HepG2 (cell line): Measurements from ENCODE around the gene CNDP1. TPM values are rescaled to one million over a fixed set of nuclear protein-coding genes. Genes with fewer than 3 reads are reported as not detected.
A peak's percentile ranks its signal among the peaks of the same experiment; 100 is the strongest.

Experiments used
- ARID2 ChIP-seq: sonication (generic); formaldehyde crosslinking; IDR thresholded peaks from 2 replicates; pipeline ENCODE4 v1.8.1; 2022; ENCODE audit warnings: mild to moderate bottlenecking, missing genetic modification reagents, borderline replicate concordance
- ARID4A ChIP-seq: sonication (generic); formaldehyde crosslinking; IDR thresholded peaks from 2 replicates; pipeline ENCODE4 v1.5.0; 2020; ENCODE audit warnings: mild to moderate bottlenecking, missing genetic modification reagents, borderline replicate concordance
- CBX1 ChIP-seq: IDR thresholded peaks from one replicate; pipeline ENCODE4 v1.6.1; 2016; ENCODE audit warnings: antibody characterized with exemption, low read depth
- GMEB1 ChIP-seq: sonication (generic); formaldehyde crosslinking; IDR thresholded peaks from 2 replicates; pipeline ENCODE4 v1.5.1; 2020; ENCODE audit warnings: missing genetic modification reagents, mild to moderate bottlenecking, borderline replicate concordance
- GPN1 ChIP-seq: sonication (generic); formaldehyde crosslinking; IDR thresholded peaks from 2 replicates; pipeline ENCODE4 v1.5.1; 2020; ENCODE audit warnings: missing genetic modification reagents, borderline replicate concordance
- NPAS2 ChIP-seq: sonication (generic); formaldehyde crosslinking; IDR thresholded peaks from 2 replicates; pipeline ENCODE4 v1.8.0; 2022; ENCODE audit warnings: mild to moderate bottlenecking, missing genetic modification reagents, borderline replicate concordance
- PAWR ChIP-seq: sonication (generic); formaldehyde crosslinking; IDR thresholded peaks from 2 replicates; pipeline ENCODE4 v1.4.0; 2020; ENCODE audit warnings: missing genetic modification reagents, mild to moderate bottlenecking, borderline replicate concordance
- PHF21A ChIP-seq: sonication (generic); formaldehyde crosslinking; IDR thresholded peaks from 2 replicates; pipeline ENCODE4 v1.5.0; 2020; ENCODE audit warnings: mild to moderate bottlenecking, missing genetic modification reagents
- RXRB ChIP-seq: IDR thresholded peaks from 2 replicates; pipeline ENCODE4 v1.6.1; 2016; ENCODE audit warnings: borderline replicate concordance, missing genetic modification reagents, missing compliant biosample characterization
- SAP130 ChIP-seq: IDR thresholded peaks from 2 replicates; pipeline ENCODE4 v1.6.1; 2016; ENCODE audit warnings: low read depth
- SCMH1 ChIP-seq: sonication (generic); formaldehyde crosslinking; IDR thresholded peaks from 2 replicates; pipeline ENCODE4 v1.9.0; 2021; ENCODE audit warnings: missing genetic modification reagents, mild to moderate bottlenecking, borderline replicate concordance
- TBX2 ChIP-seq: sonication (generic); formaldehyde crosslinking; IDR thresholded peaks from 2 replicates; pipeline ENCODE4 v1.5.0; 2020; ENCODE audit warnings: missing genetic modification reagents, mild to moderate bottlenecking, borderline replicate concordance
- TIGD3 ChIP-seq: sonication (generic); formaldehyde crosslinking; IDR thresholded peaks from 2 replicates; pipeline ENCODE4 v1.5.1; 2020; ENCODE audit warnings: mild to moderate bottlenecking, missing genetic modification reagents, borderline replicate concordance
- ZBTB3 ChIP-seq: sonication (generic); formaldehyde crosslinking; IDR thresholded peaks from 2 replicates; pipeline ENCODE4 v1.4.0; 2020; ENCODE audit warnings: low read depth, mild to moderate bottlenecking, moderate library complexity, missing genetic modification reagents, borderline replicate concordance
- ZNF337 ChIP-seq: sonication (generic); formaldehyde crosslinking; IDR thresholded peaks from 2 replicates; pipeline ENCODE4 v1.5.1; 2020; ENCODE audit warnings: missing genetic modification reagents, low read depth, mild to moderate bottlenecking, borderline replicate concordance
- ZNF446 ChIP-seq: sonication (generic); formaldehyde crosslinking; IDR thresholded peaks from 2 replicates; pipeline ENCODE4 v1.5.0; 2020; ENCODE audit warnings: mild to moderate bottlenecking, missing genetic modification reagents
- ZNF557 ChIP-seq: sonication (generic); formaldehyde crosslinking; IDR thresholded peaks from 2 replicates; pipeline ENCODE4 v1.4.0; 2020; ENCODE audit warnings: missing genetic modification reagents
- ZNF572 ChIP-seq: sonication (generic); formaldehyde crosslinking; IDR thresholded peaks from 2 replicates; pipeline ENCODE4 v1.5.1; 2020; ENCODE audit warnings: mild to moderate bottlenecking, missing genetic modification reagents
- ZNF775 ChIP-seq: sonication (generic); formaldehyde crosslinking; IDR thresholded peaks from 2 replicates; pipeline ENCODE4 v1.4.0; 2020; ENCODE audit warnings: missing genetic modification reagents, mild to moderate bottlenecking, moderate library complexity, borderline replicate concordance
- ZNF781 ChIP-seq: sonication (generic); formaldehyde crosslinking; IDR thresholded peaks from 2 replicates; pipeline ENCODE4 v1.5.1; 2020; ENCODE audit warnings: borderline replicate concordance, mild to moderate bottlenecking, missing genetic modification reagents; ENCODE audit errors: not compliant biosample characterization
- polyA plus RNA-seq, 8 experiments: library from polyadenylated mRNA; depleted of rRNA in 3 of 8; stranded (reverse) in 7 of 8; unstranded in 1 of 8; fragments of >200 nt; fragmentation: Illumina TruSeq in 4 of 8; extraction: Trizol in 4 of 8; gene quantifications; 2 replicates each; pipeline versions ENCODE4 v1.2.1 to v1.2.3, GENCODE V29; 2011 to 2016; ENCODE audit warnings: low read depth in 4 of 8, missing spikeins in 1 of 8, mixed read lengths in 1 of 8; ENCODE audit not compliant: insufficient read depth in 1 of 8
- total RNA-seq, 5 experiments: library from RNA; depleted of rRNA; stranded (reverse); fragments of >200 nt; fragmentation: Illumina TruSeq; extraction: Trizol; gene quantifications; 2 replicates each; pipeline ENCODE4 v1.2.3, GENCODE V29; 2016; ENCODE audit warnings: low read depth in 1 of 5

Gene CNDP1
- total and polyA plus RNA-seq, 2 of the 13 experiments (the other 11 are each of a cell fraction or from before 2014, with no cell fraction given), result 0.01 TPM; not detected in 1

- TF ChIP-seq CBX1 (peak; percentile 39), PAWR (CRISPR knock-in tag) (no peak), ZNF775 (CRISPR knock-in tag) (0 out of 2 replicates have a peak, but pooled peaks have one; percentile 38), SCMH1 (no peak), TBX2 (CRISPR knock-in tag) (peak; percentile 83), ARID4A (CRISPR knock-in tag) (peak; percentile 79), GPN1 (CRISPR knock-in tag) (no peak), PHF21A (CRISPR knock-in tag) (peak; percentile 46; the same call in 1 of the 2 replicates), ZNF446 (CRISPR knock-in tag) (peak; percentile 84; the same call in 1 of the 2 replicates), ZNF572 (peak; percentile 95; the same call in 1 of the 2 replicates), ARID2 (no peak), RXRB (CRISPR knock-in tag) (no peak; the same call in 1 of the 2 replicates), NPAS2 (CRISPR knock-in tag) (0 out of 2 replicates have a peak, but pooled peaks have one; percentile 50), GMEB1 (CRISPR knock-in tag) (peak; percentile 72; the same call in 1 of the 2 replicates), ZNF557 (CRISPR knock-in tag) (no peak), SAP130 (CRISPR knock-in tag) (peak; percentile 53), ZNF337 (CRISPR knock-in tag) (peak; percentile 86; the same call in 1 of the 2 replicates), TIGD3 (peak; percentile 28; the same call in 1 of the 2 replicates), ZNF781 (CRISPR knock-in tag) (peak; percentile 70), ZBTB3 (CRISPR knock-in tag) (no peak)
These were observed 64.2 kb downstream of the CNDP1 start (continued) for GRCh38 chr18:74598350-74599001.
